Measurements from ENCODE around the gene ELP4.

- TF ChIP-seq EZH2 (IDR thresholded peaks at IDR 0.05) (no peak), POLR2AphosphoS5 (IDR thresholded peaks at IDR 0.05; ENCODE audit: borderline replicate concordance, low read depth, low read length) (no peak), FOXP2 (optimal IDR thresholded peaks at IDR 0.05; ENCODE audit: control extremely low read depth, extremely low read length, insufficient read depth) (no peak)
Measured at GRCh38 chr11:31797190-31798056, 287.9 kb downstream of the ELP4 start.
